ENCODE data around the gene DSEL.

DNA sequence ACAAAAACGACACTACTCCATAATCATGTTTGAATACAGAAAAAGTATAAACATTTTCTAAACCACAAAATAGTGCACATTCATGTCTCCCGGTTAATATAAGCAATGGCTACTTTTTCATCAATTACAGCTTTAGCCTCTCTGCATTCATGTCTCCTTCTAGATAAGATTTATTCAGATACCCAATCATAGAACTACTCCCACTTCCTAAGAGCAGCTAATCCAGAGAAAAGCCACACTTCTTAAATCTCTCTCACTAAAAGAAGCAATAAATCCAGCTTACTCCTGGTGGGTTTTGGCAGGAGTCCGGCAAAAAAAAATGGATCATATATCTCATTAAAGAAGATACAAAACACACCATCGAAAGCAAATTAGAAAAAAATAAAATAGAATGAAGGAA, 20.1 kb downstream of the DSEL start:
- TF ChIP-seq EZH2 (IDR thresholded peaks at IDR 0.05; ENCODE audit: insufficient read depth, low read length) (no peak), CTCF (IDR thresholded peaks at IDR 0.05; ENCODE audit: insufficient read depth, low read depth, low read length) (no peak)
